Activated CD4-positive, alpha-beta memory T cell treated with anti-CD3 and anti-CD28 coated beads, Interleukin-2, amount 10 ng/mL, durations not matched to agents 7 days and 5 days (primary cell): ENCODE measurements around the gene ANAPC2. TPM values are rescaled to one million over a fixed set of nuclear protein-coding genes. Genes with fewer than 3 reads are reported as not detected.

Source experiments
- CTCF ChIA-PET: fragments of 350-600 bp; sonication (Branson Sonifier 250); formaldehyde crosslinking; loops from one replicate; lab custom pipeline; 2021; ENCODE audit warnings: antibody characterized with exemption, inconsistent platforms; lab: Charles Lee
- POLR2A ChIA-PET: fragments of 350-600 bp; sonication (Branson Sonifier 250); formaldehyde crosslinking; loops from one replicate; lab custom pipeline; 2021; ENCODE audit warnings: antibody characterized with exemption; lab: Charles Lee
- DNase-seq: peaks from one replicate; pipeline ENCODE4 v3.0.0-alpha.2; 2020
- H3K27ac Mint-ChIP-seq: one replicate; pipeline ENCODE4 v1.8.0; 2021; ENCODE audit warnings: mild to moderate bottlenecking, mixed read lengths
- H3K27me3 Mint-ChIP-seq: one replicate; pipeline ENCODE4 v1.8.0; 2021; ENCODE audit warnings: mixed read lengths
- H3K36me3 Mint-ChIP-seq: one replicate; pipeline ENCODE4 v1.8.0; 2021; ENCODE audit warnings: low read depth, mixed read lengths
- H3K4me1 Mint-ChIP-seq: one replicate; pipeline ENCODE4 v1.8.0; 2021; ENCODE audit warnings: mixed read lengths
- H3K4me3 Mint-ChIP-seq: one replicate; pipeline ENCODE4 v1.8.0; 2021; ENCODE audit warnings: mild to moderate bottlenecking, mixed read lengths
- H3K9me3 Mint-ChIP-seq: one replicate; pipeline ENCODE4 v1.8.0; 2021; ENCODE audit warnings: mixed read lengths
- total RNA-seq, 2 experiments: library from RNA; stranded (reverse); gene quantifications; one replicate each; pipeline ENCODE4 v1.2.3, GENCODE V29; 2021

ANAPC2 gene
- total RNA-seq, 2 experiments from 2014 or later: 53.3 to 57.8 TPM

DNA sequence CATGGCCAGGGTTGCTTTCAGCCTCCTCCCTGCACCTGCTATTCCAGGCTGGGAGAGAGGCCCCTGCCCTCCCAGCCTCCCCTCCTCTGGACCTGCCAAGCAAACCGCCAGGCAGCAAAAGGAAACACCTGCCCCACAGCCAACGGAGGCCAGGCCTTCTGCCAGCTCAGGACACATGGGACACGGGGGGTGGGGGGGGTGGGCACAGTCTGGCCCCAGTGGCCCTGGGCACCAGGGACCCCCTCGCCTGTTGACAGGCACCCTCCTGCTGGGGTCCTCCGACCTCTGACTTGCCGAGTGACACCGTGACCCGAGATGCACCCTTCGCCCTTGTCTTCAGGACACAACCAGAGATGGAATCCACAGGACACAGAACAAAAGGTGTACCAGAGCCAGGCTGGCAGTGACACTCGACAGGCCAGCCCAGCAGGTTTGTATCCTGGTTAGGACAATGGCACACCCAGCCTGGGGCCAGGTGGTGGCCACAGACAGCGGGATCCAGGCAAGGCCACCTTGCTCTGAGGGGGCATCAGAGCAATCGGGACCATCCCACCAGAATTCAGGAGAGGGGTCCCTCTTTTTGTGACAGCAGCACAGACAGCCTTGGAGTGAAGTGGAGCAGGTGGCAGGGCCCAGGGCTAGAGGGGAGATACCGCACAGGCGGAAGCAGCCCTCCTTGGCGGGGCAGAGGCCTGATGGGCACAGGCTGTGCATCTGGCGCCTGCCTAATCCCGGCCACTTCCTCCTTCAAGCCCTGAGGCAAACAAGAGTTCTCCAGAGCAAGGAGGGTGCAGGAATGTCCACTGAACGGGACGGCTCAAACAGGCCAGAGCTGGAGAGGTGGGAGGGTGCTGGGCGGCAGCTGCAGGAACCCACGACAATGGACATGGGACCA is 15.2 kb downstream of the ANAPC2 start:
- no peak for DNase-seq
- H3K36me3 Mint-ChIP-seq: peaks cover 5% of the 10 kb centered on the region
- ChIA-PET CTCF (no interaction called here), POLR2A (interaction anchor here (1.0 kb wide), 1 partner anchor 15 kb away, joined by 5 read pairs; the partner anchor contains the start of genes ANAPC2 and SSNA1)
- H3K4me3 Mint-ChIP-seq: no peak overlapping the region
- H3K27me3 Mint-ChIP-seq: peaks cover 32% of the 10 kb centered on the region
- peaks cover 3% of the 10 kb centered on the region for H3K4me1 Mint-ChIP-seq
- H3K9me3 Mint-ChIP-seq: no peaks in the 10 kb centered on the region
- H3K27ac Mint-ChIP-seq: no peak overlapping the region

DNA sequence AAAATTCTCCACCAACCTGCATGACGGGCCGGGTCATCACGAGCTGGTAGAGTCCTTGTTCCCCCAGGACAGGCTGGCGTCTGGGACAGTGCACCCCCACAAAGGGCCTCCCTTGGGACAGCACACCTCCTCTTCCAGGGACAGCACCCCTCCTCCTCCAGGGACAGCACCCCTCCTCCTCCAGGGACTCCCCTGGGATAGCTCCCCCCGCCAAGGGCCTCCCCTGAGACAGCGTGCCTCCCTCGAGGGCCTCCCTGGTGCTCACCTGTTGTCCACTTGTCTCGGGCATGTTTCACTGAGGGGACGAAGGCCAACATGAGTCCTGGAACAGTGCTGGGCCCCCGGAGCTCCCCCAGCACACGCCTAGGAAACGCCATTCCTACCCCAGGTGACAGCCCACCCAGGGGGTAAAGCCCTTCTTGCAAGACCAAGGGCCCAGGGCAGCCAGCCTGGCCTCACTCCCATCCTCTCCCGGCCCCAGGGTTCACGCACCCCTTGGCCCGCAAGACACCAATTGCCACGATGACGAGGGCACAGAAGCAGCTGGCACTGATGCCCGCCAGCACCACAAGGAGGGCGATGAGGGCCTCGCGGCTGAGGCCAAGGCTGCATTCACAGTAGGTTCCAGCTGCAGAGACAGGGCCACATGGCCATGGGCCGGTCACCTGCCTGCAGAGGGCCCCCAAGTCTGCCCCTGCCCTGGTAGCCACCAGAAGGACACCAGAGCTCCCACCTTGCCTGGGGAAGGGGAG is 17.0 kb downstream of the ANAPC2 start:
- Mint-ChIP-seq H3K4me3 (no peak overlapping the region), H3K27me3 (peaks cover 42% of the 10 kb centered on the region), H3K36me3 (no peaks in the 10 kb centered on the region), H3K4me1 (peaks cover 3% of the 10 kb centered on the region), H3K27ac (no peak overlapping the region), H3K9me3 (no peaks in the 10 kb centered on the region)
- DNase-seq: no peak
- CTCF ChIA-PET: interaction anchor here (1.2 kb wide), 1 partner anchor 53 kb away, joined by 3 read pairs; no protein-coding TSS in a partner anchor
- POLR2A ChIA-PET: no interaction called here

DNA sequence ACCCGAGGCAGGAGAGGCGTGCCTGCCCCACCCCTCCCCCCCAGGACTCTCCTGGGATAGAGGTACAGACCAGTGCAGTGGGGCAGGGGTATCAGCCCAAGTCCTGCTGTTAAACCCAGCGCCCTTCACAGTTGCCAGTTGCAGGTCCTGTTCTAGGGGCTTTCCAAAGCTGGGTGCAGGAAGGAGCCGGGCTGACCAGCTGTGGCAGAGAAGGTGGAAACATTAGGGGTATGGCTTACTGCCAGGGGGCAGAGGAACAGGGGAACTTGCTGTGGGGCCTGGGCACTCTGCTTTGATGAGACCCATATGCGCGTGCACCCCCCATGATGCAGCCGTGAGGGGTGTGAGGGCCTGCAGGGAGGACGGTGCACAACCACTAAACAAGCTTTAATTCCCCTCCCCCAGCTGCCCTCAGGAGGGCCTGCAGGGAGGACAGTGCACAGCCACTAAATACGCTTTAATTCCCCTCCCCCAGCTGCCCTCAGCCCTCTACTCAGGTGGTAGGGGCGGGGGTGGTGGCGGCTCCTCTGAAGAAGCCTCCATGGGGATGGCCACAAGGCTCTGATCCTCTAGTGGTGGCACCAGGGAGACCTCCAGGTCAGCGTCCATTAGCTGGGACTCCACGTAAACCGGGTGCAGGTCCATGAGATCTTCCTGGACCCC is 17.7 kb downstream of the ANAPC2 start:
- DNase-seq: no peak
- H3K4me1 Mint-ChIP-seq: peaks cover 3% of the 10 kb centered on the region
- no peaks in the 10 kb centered on the region for H3K9me3 Mint-ChIP-seq
- H3K27me3 Mint-ChIP-seq: peaks cover 42% of the 10 kb centered on the region
- CTCF ChIA-PET: interaction anchor here (0.6 to 1.2 kb wide), 2 partner anchors 36 to 54 kb away, joined by 3 to 4 read pairs; no protein-coding TSS in a partner anchor
- POLR2A ChIA-PET: interaction anchor here (0.9 kb wide), 1 partner anchor 18 kb away, joined by 3 read pairs; the partner anchor contains the start of genes ANAPC2 and SSNA1
- H3K36me3 Mint-ChIP-seq: no peaks in the 10 kb centered on the region
- H3K4me3 Mint-ChIP-seq: no peak overlapping the region
- no peak overlapping the region for H3K27ac Mint-ChIP-seq

DNA sequence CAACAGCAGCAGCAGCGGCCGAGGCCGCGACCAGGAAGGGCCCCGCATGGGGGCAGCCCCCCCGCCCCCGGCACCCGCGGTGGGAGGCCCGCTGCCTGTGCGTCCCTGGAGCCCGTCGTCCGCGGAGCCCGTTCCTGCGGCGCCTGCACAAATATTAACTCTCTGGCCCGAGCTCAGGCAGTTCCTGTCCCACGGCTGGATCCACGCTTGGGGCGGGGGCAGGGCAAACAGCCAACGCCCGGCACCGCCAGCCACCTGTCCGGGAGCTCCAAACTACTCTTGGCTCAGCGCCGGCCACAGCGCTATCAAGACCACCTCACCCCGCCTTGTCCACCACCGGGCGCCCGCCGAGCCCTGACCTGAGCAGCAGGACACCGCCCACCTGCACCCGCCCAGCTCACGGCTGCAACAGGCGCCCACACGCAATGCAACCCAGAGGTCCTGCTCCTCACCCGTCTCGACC is 18.4 kb downstream of the ANAPC2 start, which contains the start of gene LRRC26:
TSS of gene LRRC26 (minus strand) at position 156 of the 463 bp plus-strand sequence. CDS start at position 48, 108 bp downstream.
- Mint-ChIP-seq H3K27me3 (peaks cover 45% of the 10 kb centered on the region), H3K36me3 (no peaks in the 10 kb centered on the region), H3K4me1 (peaks cover 3% of the 10 kb centered on the region), H3K4me3 (peak within 1 kb of the TSS; percentile 56), H3K27ac (no peak within 1 kb of the TSS), H3K9me3 (no peaks in the 10 kb centered on the region)
- ChIA-PET POLR2A (interaction anchor here (0.8 to 0.9 kb wide), 2 partner anchors 18 to 501 kb away, joined by 3 read pairs; partner anchors contain the start of genes ANAPC2 and SSNA1), CTCF (interaction anchor here (0.6 kb wide), 1 partner anchor 35 kb away, joined by 4 read pairs; no protein-coding TSS in a partner anchor)
- no peak for DNase-seq

DNA sequence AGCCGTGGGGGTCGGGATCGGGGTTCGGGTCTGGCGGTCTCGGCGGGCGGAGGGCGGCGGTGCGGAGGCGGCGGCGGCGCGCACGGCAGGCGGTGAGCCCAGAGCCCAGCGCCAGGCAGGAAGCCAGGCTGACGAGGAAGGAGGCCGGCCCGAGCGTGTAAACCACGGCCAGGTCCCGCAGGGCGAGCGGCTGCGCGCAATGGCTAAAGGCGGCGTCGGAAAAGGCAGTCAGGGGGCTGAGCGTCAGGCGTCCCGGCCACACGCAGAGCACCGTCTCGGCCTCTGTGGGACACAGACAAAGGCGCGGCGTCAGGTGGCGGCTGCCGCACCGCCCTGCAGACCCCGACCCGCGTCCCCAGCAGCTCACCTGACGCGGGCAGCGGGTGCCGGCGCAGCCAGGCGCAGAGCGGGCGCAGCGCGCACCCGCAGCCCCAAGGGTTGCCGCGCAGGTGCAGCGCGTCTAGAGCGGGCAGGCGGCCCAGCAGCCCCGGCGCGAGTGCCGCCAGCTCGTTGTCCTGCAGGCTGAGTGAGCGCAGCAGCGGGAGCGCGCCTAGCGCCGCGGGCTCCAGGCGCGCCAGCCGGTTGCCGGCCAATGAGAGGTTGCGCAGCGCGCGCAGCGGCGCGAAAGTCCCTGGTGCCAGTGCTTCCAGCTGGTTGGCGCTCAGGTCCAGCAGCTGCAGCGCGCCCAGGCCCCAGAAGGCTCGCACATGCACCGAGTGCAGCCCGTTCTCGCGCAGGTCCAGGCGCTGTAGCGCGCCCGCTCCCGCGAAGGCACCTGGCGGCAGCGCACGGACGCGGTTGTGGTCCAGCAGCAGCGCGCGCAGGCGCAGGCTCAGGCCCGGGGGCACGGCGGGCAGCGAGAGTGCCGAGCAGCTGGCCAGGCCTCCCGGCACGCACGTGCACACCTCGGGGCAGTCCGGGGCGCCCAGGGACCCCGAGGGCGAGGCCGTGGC is 19.2 kb downstream of the ANAPC2 start:
- Mint-ChIP-seq H3K36me3 (no peaks in the 10 kb centered on the region), H3K4me3 (peak overlapping the region; percentile 56), H3K27me3 (peaks cover 45% of the 10 kb centered on the region), H3K4me1 (peaks cover 3% of the 10 kb centered on the region), H3K9me3 (no peaks in the 10 kb centered on the region), H3K27ac (no peak overlapping the region)
- POLR2A ChIA-PET: interaction anchor here (0.8 to 1.1 kb wide), 3 partner anchors 19 to 500 kb away, joined by 3 read pairs; partner anchors contain the start of genes ANAPC2 and SSNA1
- no peak for DNase-seq
- CTCF ChIA-PET: no interaction called here

DNA sequence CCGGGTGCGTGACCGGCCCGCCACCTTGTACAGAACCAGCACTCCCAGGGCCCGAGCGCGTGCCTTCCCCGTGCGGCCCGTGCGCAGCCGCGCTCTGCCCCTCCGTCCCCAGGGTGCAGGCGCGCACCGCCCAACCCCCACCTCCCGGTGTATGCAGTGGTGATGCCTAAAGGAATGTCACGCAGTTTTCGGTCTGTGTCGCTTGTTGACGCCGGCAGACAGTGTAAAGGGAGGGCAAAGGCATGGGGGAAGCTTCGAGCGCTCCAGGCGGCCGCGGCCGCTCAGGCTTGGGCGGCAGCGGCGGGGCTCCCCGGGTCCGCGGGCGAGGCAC is 19.8 kb downstream of the ANAPC2 start:
- Mint-ChIP-seq H3K36me3 (no peaks in the 10 kb centered on the region), H3K4me1 (peaks cover 3% of the 10 kb centered on the region), H3K4me3 (no peak overlapping the region), H3K27ac (no peak overlapping the region), H3K9me3 (no peaks in the 10 kb centered on the region), H3K27me3 (peaks cover 41% of the 10 kb centered on the region)
- ChIA-PET POLR2A (interaction anchor here (1.1 kb wide), 1 partner anchor 20 kb away, joined by 3 read pairs; the partner anchor contains the start of gene SSNA1), CTCF (no interaction called here)
- no peak for DNase-seq

DNA sequence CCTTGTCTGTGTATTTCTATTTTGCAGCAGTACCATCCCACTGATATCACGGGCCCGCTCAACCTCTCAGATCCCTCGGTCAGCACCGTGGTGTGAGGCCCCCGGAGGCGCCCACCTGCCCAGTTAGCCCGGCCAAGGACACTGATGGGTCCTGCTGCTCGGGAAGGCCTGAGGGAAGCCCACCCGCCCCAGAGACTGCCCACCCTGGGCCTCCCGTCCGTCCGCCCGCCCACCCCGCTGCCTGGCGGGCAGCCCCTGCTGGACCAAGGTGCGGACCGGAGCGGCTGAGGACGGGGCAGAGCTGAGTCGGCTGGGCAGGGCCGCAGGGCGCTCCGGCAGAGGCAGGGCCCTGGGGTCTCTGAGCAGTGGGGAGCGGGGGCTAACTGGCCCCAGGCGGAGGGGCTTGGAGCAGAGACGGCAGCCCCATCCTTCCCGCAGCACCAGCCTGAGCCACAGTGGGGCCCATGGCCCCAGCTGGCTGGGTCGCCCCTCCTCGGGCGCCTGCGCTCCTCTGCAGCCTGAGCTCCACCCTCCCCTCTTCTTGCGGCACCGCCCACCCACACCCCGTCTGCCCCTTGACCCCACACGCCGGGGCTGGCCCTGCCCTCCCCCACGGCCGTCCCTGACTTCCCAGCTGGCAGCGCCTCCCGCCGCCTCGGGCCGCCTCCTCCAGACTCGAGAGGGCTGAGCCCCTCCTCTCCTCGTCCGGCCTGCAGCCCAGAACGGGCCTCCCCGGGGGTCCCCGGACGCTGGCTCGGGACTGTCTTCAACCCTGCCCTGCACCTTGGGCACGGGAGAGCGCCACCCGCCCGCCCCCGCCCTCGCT is 20.4 kb downstream of the ANAPC2 start:
- no peak overlapping the region for H3K4me3 Mint-ChIP-seq
- H3K9me3 Mint-ChIP-seq: no peaks in the 10 kb centered on the region
- H3K4me1 Mint-ChIP-seq: peaks cover 3% of the 10 kb centered on the region
- ChIA-PET CTCF (no interaction called here), POLR2A (interaction anchor here (1.1 kb wide), 1 partner anchor 21 kb away, joined by 3 read pairs; the partner anchor contains the start of gene SSNA1)
- peaks cover 37% of the 10 kb centered on the region for H3K27me3 Mint-ChIP-seq
- H3K27ac Mint-ChIP-seq: no peak overlapping the region
- H3K36me3 Mint-ChIP-seq: no peaks in the 10 kb centered on the region
- no peak for DNase-seq

DNA sequence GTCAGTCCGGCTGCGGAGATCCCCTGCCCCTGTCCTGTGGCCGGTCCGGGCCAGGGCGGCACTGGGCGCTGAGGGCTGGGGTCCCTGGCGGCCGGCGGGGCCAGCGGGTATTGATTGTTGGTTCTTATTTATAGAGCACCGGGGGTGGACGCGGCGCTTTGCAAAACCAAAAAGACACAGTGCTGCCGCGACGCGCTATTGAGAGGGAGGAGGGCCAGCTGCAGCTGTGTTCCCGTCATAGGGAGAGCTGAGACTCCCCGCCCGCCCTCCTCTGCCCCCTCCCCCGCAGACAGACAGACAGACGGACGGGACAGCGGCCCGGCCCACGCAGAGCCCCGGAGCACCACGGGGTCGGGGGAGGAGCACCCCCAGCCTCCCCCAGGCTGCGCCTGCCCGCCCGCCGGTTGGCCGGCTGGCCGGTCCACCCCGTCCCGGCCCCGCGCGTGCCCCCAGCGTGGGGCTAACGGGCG is 21.0 kb downstream of the ANAPC2 start:
- ChIA-PET CTCF (no interaction called here), POLR2A (interaction anchor here (1.1 to 1.2 kb wide), 2 partner anchors 9 to 21 kb away, joined by 3 read pairs; partner anchors contain the start of gene SSNA1)
- Mint-ChIP-seq H3K4me3 (no peak overlapping the region), H3K9me3 (no peaks in the 10 kb centered on the region), H3K4me1 (peaks cover 3% of the 10 kb centered on the region), H3K36me3 (no peaks in the 10 kb centered on the region), H3K27ac (no peak overlapping the region), H3K27me3 (peaks cover 35% of the 10 kb centered on the region)
- no peak for DNase-seq

DNA sequence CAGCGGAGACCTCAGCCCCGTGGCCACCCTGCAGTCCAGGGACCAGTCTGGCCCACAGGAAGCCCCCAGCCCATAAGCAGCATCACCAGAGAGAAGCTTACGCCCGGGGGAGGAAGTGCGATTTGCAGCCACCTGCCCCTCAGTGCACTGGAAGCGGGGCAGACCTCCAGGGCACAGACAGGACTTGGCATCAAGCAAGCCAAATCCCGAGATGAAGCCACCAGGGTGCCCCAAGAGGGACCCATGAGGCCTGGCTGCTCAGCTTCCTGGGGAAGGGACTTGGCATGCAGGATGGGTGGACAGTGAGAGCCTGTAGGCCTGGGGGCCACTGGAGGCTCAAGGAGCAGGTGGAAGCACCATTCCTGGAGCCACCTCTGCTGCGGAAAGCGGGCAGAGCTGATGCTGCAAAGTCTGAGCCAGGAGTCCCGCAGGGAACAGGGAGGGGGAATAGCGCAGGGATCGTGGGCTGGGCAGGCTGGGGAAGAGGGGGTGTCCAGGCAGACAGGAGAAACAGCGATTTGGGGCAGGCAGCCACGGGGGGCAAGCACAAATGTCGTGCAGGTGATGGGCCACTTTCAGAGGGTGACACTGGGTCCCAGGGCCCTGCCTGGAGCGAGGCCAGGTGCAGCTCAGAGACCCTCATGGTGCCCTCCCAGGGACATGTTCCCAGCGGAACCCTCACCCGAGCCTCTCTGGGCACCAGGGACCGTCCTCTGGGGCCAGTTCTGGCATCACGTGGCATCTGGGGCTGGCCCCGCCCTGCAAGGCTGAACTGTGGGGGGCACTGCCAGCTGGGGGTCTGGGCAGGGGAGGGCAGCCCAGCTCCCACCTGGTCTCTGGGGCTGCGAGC is 21.8 kb downstream of the ANAPC2 start:
- DNase-seq: no peak
- no peaks in the 10 kb centered on the region for H3K9me3 Mint-ChIP-seq
- H3K36me3 Mint-ChIP-seq: no peaks in the 10 kb centered on the region
- peaks cover 35% of the 10 kb centered on the region for H3K27me3 Mint-ChIP-seq
- ChIA-PET CTCF (no interaction called here), POLR2A (interaction anchor here (1.1 to 1.2 kb wide), 2 partner anchors 10 to 22 kb away, joined by 3 read pairs; partner anchors contain the start of gene SSNA1)
- H3K4me3 Mint-ChIP-seq: no peak overlapping the region
- no peak overlapping the region for H3K27ac Mint-ChIP-seq
- peaks cover 3% of the 10 kb centered on the region for H3K4me1 Mint-ChIP-seq

DNA sequence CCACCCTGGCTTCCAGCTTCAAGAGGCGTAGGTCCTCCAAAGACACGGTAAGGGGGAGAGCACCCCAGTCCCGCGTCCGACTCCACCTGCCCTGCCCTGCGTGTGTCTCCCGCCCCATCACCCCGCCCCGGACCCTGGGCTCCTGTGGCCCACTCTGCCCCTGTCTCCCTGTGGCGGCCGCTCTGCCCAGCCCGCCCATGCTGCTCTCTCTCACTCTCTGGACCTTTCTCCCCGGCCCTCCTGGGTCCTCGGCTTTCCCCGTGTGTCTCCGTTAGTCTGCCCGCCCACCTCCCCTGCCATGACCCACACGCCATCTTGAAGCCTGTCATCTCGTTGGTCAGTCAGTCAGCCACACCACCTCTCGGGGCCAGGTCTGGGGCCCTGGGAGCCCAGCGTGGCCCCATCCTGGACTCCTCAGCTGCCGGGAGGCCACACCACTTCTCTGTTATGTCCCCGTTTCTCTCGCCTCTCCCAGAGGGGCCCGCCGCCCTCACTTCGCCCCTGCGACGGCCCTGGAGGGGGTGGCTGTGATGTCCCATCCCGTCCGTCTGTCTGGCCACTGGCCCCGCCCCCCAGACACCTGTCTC is 23.0 kb downstream of the ANAPC2 start:
- peaks cover 24% of the 10 kb centered on the region for H3K27me3 Mint-ChIP-seq
- no peak overlapping the region for H3K4me3 Mint-ChIP-seq
- ChIA-PET CTCF (no interaction called here), POLR2A (no interaction called here)
- no peaks in the 10 kb centered on the region for H3K9me3 Mint-ChIP-seq
- DNase-seq: no peak
- H3K36me3 Mint-ChIP-seq: no peaks in the 10 kb centered on the region
- H3K27ac Mint-ChIP-seq: no peak overlapping the region
- H3K4me1 Mint-ChIP-seq: peaks cover 3% of the 10 kb centered on the region
